K562 treated with DMSO at 1 percent for 12 hours (cell line): Measurements from ENCODE around the gene PARN. TPM values are rescaled to one million over a fixed set of nuclear protein-coding genes. Genes with fewer than 3 reads are reported as not detected.

Experiments
- total RNA-seq: library from RNA; unstranded; fragments of 300-600 nt; gene quantifications from 2 replicates; pipeline ENCODE4 v1.2.3, GENCODE V29; 2022; ENCODE audit not compliant: insufficient read depth

PARN gene, protein sequence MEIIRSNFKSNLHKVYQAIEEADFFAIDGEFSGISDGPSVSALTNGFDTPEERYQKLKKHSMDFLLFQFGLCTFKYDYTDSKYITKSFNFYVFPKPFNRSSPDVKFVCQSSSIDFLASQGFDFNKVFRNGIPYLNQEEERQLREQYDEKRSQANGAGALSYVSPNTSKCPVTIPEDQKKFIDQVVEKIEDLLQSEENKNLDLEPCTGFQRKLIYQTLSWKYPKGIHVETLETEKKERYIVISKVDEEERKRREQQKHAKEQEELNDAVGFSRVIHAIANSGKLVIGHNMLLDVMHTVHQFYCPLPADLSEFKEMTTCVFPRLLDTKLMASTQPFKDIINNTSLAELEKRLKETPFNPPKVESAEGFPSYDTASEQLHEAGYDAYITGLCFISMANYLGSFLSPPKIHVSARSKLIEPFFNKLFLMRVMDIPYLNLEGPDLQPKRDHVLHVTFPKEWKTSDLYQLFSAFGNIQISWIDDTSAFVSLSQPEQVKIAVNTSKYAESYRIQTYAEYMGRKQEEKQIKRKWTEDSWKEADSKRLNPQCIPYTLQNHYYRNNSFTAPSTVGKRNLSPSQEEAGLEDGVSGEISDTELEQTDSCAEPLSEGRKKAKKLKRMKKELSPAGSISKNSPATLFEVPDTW
- total RNA-seq, result 20.9 and 32.6 TPM in 2 replicates

DNA sequence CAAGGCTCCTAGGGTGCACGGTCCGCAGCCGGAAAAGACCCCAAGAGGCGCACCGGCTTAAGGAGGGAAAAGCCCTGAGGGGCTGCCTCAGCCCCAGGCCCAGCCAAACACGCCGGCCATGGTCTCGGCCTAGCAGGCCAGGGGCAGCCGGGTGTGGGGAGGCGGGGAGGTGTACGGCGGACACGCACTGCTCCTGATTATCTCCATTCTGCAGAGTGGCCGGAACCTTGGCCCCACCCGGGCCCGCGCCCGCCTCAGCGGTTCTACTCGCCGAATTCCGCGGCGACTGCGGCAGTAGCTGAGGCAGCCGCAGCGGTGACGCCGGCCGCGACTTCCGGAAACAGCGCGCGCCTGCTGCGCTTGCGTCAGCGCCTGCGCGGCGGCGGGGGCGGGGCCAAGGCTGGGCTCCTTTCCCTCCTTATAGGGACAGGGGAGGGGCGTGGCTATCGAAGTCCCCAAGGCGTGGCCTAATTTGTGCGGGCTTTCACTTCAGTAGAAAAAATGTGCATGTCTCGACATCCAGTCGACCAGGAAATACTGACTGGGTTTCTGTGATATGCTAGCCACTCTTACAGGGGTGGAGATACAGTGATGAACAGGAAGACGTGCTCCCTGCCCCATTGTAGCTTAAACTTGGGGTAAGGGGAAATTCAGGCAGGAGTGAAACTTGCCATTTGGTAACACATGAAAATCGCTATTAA, at the start of gene PARN:
Gene PARN (minus strand): TSS at position 342 of the 701 bp plus-strand sequence. CDS start 135 bp downstream, at position 207.

DNA sequence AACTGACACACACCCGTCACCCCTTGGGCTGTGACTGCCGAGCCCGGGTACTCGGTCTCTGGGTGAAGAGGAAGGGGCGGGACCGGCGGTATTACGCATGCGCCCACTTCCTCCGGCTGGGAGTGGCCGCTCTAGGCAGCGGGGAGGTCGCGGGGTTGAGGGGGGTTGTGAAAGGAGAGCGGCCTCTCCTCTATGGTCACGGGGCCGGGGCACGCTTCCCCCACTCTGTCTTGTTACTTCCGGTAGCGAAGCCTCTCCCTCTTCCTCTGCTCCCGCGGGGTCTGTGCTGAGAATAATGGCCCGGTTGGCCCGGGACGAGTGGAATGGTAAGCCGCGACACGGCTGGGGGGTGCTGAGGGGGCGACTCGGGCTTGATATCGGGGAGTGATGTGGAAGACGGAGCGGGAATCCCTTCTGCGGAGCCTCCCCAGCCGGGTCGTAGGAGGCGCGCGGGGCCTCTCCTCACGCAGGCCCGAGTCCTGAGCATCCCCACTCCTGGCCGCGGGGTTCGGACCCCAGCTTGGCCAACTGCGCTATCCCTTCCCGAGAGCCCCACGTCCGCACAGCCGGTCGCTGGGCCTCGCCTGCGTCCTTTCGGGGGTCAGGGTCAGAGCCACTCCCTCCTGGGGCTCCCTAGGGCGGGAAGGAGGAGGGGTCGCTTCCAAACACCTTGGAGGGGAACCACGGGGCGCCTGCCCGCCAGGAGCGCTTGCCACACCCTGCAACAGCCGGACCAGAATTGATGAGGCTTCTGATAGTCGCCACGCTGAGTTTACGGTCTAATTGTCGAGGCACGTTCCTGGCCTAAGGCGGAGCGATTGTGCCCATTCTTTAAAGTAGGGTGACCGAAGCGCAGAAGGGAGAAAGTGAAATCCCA, 2.9 kb upstream of the PARN start, which contains the start of gene BFAR:
Gene BFAR (plus strand): TSS at position 259 of the 877 bp plus-strand sequence. CDS start 11,396 bp downstream, outside the sequence.

Other genes starting within 250 kb of the PARN start
- gene BFAR, start 2.7 kb upstream of the PARN start, total RNA-seq, result 24.3 and 40.5 TPM in 2 replicates
- gene PLA2G10, start 64.0 kb upstream of the PARN start, total RNA-seq, result not detected in 2 replicates
- 0.91 TPM in 1 of 2 replicates, not detected in the other for gene NPIPA3, start 73.2 kb upstream of the PARN start, total RNA-seq
- gene NPIPA2, start 112.3 kb upstream of the PARN start, total RNA-seq, result not detected in 2 replicates
- 32.4 and 76.2 TPM in 2 replicates for gene NOMO1, start 203.5 kb upstream of the PARN start, total RNA-seq